HEK293 (cell line): ENCODE results near the gene ANK2.
"Not testable (repeated sequence)": the region's sequence is repeated elsewhere in the genome, so short reads cannot be mapped to it uniquely, and the experiment has no call there.

ENCODE experiments used
- KLF7 ChIP-seq: fragments of 450-650 bp; formaldehyde crosslinking; IDR thresholded peaks from 2 replicates; pipeline ENCODE4 v1.5.1; 2016; ENCODE audit warnings: missing biosample characterization, missing genetic modification characterization, borderline replicate concordance
- PBX3 ChIP-seq: sonication (generic); formaldehyde crosslinking; IDR thresholded peaks from 2 replicates; pipeline ENCODE4 v1.8.1; 2022; ENCODE audit warnings: mild to moderate bottlenecking, moderate library complexity, missing genetic modification reagents
- SCRT1 ChIP-seq: fragments of 450-650 bp; formaldehyde crosslinking; IDR thresholded peaks from 2 replicates; pipeline ENCODE4 v1.5.1; 2016; ENCODE audit warnings: missing biosample characterization, missing genetic modification characterization, borderline replicate concordance
- YY1 ChIP-seq: fragments of 450-650 bp; formaldehyde crosslinking; IDR thresholded peaks from 2 replicates; pipeline ENCODE4 v1.5.1; 2018; ENCODE audit warnings: missing biosample characterization, missing genetic modification characterization
- ZBTB17 ChIP-seq: fragments of 450-650 bp; formaldehyde crosslinking; IDR thresholded peaks from 2 replicates; pipeline ENCODE4 v1.5.1; 2016; ENCODE audit warnings: missing biosample characterization, missing genetic modification characterization
- ZBTB21 ChIP-seq: fragments of 450-650 bp; formaldehyde crosslinking; IDR thresholded peaks from 2 replicates; pipeline ENCODE4 v1.5.1; 2017; ENCODE audit warnings: missing biosample characterization, missing genetic modification characterization
- ZNF274 ChIP-seq, 2 experiments: fragments of 200-500 bp in 1 of 2; fragments of 450-650 bp in 1 of 2; sonication (Bioruptor generic) in 1 of 2; formaldehyde crosslinking in 1 of 2; IDR thresholded peaks; 2 replicates each; pipeline versions ENCODE4 v1.5.1 to v1.6.1; 2014 to 2016; ENCODE audit warnings: borderline replicate concordance in 1 of 2, inconsistent platforms in 1 of 2, low read length in 1 of 2, missing biosample characterization in 1 of 2, missing genetic modification characterization in 1 of 2
- ZNF404 ChIP-seq: fragments of 450-650 bp; formaldehyde crosslinking; IDR thresholded peaks from 2 replicates; pipeline ENCODE4 v1.5.1; 2017; ENCODE audit warnings: missing biosample characterization, missing genetic modification characterization
- TF ChIP-seq, protein P1 (sequence below): fragments of 450-650 bp; formaldehyde crosslinking; IDR thresholded peaks from 2 replicates; pipeline ENCODE4 v1.5.1; 2016; ENCODE audit warnings: missing biosample characterization, missing genetic modification characterization
- TF ChIP-seq, protein P2 (sequence below): fragments of 450-650 bp; formaldehyde crosslinking; IDR thresholded peaks from 2 replicates; pipeline ENCODE4 v1.5.1; 2016; ENCODE audit warnings: missing biosample characterization, missing genetic modification characterization, borderline replicate concordance
- TF ChIP-seq, protein P3 (sequence below): fragments of 450-650 bp; formaldehyde crosslinking; IDR thresholded peaks from 2 replicates; pipeline ENCODE4 v1.5.1; 2016; ENCODE audit warnings: missing biosample characterization, missing genetic modification characterization
- TF ChIP-seq, protein P4 (sequence below): fragments of 450-650 bp; formaldehyde crosslinking; IDR thresholded peaks from 2 replicates; pipeline ENCODE4 v1.5.1; 2016; ENCODE audit warnings: missing biosample characterization, missing genetic modification characterization

DNA sequence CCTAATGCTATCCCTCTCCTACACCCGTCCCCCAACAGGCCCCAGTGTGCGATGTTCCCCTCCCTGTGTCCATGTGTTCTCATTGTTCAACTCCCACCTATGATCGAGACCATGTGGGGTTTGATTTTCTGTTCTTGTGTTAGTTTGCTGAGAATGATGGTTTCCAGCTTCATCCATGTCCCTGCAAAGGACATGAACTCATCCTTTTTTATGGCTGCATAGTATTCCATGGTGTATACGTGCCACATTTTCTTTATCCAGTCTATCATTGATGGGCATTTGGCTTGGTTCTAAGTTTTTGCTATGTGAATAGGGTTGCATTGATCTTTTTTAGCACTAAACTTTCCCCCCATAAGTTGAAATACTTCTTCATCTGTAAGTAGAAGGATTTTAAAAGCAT lies 195.3 kb downstream of the ANK2 start:
- not testable (repeated sequence) for TF ChIP-seq PBX3; YY1 (tag by site-specific recombination); ZNF404 (tag by site-specific recombination); ZNF274 (IDR thresholded peaks at IDR 0.05; ENCODE audit: low read length); ZNF274 (tag by site-specific recombination; IDR thresholded peaks at IDR 0.05; ENCODE audit: borderline replicate concordance); SCRT1; KLF7 (tag by site-specific recombination); ZBTB21; ZBTB17 (tag by site-specific recombination)
- TF ChIP-seq, protein P1, sequence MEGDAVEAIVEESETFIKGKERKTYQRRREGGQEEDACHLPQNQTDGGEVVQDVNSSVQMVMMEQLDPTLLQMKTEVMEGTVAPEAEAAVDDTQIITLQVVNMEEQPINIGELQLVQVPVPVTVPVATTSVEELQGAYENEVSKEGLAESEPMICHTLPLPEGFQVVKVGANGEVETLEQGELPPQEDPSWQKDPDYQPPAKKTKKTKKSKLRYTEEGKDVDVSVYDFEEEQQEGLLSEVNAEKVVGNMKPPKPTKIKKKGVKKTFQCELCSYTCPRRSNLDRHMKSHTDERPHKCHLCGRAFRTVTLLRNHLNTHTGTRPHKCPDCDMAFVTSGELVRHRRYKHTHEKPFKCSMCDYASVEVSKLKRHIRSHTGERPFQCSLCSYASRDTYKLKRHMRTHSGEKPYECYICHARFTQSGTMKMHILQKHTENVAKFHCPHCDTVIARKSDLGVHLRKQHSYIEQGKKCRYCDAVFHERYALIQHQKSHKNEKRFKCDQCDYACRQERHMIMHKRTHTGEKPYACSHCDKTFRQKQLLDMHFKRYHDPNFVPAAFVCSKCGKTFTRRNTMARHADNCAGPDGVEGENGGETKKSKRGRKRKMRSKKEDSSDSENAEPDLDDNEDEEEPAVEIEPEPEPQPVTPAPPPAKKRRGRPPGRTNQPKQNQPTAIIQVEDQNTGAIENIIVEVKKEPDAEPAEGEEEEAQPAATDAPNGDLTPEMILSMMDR (tag by site-specific recombination), result not testable (repeated sequence)
- TF ChIP-seq, protein P2, sequence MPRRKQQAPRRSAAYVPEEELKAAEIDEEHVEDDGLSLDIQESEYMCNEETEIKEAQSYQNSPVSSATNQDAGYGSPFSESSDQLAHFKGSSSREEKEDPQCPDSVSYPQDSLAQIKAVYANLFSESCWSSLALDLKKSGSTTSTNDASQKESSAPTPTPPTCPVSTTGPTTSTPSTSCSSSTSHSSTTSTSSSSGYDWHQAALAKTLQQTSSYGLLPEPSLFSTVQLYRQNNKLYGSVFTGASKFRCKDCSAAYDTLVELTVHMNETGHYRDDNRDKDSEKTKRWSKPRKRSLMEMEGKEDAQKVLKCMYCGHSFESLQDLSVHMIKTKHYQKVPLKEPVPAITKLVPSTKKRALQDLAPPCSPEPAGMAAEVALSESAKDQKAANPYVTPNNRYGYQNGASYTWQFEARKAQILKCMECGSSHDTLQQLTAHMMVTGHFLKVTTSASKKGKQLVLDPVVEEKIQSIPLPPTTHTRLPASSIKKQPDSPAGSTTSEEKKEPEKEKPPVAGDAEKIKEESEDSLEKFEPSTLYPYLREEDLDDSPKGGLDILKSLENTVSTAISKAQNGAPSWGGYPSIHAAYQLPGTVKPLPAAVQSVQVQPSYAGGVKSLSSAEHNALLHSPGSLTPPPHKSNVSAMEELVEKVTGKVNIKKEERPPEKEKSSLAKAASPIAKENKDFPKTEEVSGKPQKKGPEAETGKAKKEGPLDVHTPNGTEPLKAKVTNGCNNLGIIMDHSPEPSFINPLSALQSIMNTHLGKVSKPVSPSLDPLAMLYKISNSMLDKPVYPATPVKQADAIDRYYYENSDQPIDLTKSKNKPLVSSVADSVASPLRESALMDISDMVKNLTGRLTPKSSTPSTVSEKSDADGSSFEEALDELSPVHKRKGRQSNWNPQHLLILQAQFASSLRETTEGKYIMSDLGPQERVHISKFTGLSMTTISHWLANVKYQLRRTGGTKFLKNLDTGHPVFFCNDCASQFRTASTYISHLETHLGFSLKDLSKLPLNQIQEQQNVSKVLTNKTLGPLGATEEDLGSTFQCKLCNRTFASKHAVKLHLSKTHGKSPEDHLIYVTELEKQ (tag by site-specific recombination), result not testable (repeated sequence)
- TF ChIP-seq, protein P3, sequence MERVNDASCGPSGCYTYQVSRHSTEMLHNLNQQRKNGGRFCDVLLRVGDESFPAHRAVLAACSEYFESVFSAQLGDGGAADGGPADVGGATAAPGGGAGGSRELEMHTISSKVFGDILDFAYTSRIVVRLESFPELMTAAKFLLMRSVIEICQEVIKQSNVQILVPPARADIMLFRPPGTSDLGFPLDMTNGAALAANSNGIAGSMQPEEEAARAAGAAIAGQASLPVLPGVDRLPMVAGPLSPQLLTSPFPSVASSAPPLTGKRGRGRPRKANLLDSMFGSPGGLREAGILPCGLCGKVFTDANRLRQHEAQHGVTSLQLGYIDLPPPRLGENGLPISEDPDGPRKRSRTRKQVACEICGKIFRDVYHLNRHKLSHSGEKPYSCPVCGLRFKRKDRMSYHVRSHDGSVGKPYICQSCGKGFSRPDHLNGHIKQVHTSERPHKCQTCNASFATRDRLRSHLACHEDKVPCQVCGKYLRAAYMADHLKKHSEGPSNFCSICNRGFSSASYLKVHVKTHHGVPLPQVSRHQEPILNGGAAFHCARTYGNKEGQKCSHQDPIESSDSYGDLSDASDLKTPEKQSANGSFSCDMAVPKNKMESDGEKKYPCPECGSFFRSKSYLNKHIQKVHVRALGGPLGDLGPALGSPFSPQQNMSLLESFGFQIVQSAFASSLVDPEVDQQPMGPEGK (tag by site-specific recombination), result not testable (repeated sequence)
- TF ChIP-seq, protein P4, sequence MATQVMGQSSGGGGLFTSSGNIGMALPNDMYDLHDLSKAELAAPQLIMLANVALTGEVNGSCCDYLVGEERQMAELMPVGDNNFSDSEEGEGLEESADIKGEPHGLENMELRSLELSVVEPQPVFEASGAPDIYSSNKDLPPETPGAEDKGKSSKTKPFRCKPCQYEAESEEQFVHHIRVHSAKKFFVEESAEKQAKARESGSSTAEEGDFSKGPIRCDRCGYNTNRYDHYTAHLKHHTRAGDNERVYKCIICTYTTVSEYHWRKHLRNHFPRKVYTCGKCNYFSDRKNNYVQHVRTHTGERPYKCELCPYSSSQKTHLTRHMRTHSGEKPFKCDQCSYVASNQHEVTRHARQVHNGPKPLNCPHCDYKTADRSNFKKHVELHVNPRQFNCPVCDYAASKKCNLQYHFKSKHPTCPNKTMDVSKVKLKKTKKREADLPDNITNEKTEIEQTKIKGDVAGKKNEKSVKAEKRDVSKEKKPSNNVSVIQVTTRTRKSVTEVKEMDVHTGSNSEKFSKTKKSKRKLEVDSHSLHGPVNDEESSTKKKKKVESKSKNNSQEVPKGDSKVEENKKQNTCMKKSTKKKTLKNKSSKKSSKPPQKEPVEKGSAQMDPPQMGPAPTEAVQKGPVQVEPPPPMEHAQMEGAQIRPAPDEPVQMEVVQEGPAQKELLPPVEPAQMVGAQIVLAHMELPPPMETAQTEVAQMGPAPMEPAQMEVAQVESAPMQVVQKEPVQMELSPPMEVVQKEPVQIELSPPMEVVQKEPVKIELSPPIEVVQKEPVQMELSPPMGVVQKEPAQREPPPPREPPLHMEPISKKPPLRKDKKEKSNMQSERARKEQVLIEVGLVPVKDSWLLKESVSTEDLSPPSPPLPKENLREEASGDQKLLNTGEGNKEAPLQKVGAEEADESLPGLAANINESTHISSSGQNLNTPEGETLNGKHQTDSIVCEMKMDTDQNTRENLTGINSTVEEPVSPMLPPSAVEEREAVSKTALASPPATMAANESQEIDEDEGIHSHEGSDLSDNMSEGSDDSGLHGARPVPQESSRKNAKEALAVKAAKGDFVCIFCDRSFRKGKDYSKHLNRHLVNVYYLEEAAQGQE, result not testable (repeated sequence)
